Bronchial epithelial cell (primary cell): ENCODE data around the gene PHACTR3. TPM values are rescaled to one million over a fixed set of nuclear protein-coding genes. Genes with fewer than 3 reads are reported as not detected.
"Not testable (repeated sequence)": the region's sequence is repeated elsewhere in the genome, so short reads cannot be mapped to it uniquely, and the experiment has no call there.

Experiments
- DNase-seq: peaks from one replicate; pipeline ENCODE4 v3.0.0-alpha.2; 2010; ENCODE audit warnings: low read depth
- FAIRE-seq: peaks from 2 replicates; lab custom pipeline; 2011; peaks lifted over from hg19 to GRCh38; lab: Jason Lieb, UNC
- H3K27me3 ChIP-seq: 2 replicates; pipeline ENCODE4 v1.5.1; 2011; ENCODE audit warnings: low read length; ENCODE audit not compliant: control insufficient read depth, insufficient read depth
- H3K36me3 ChIP-seq: 2 replicates; pipeline ENCODE4 v1.5.1; 2011; ENCODE audit warnings: low read length; ENCODE audit not compliant: control insufficient read depth, insufficient read depth
- H3K4me3 ChIP-seq: 2 replicates; pipeline ENCODE4 v1.5.1; 2011; ENCODE audit warnings: mild to moderate bottlenecking, low read depth, low read length, control low read depth
- CTCF ChIP-seq: IDR thresholded peaks from 2 replicates; pipeline ENCODE4 v1.5.1; 2011; ENCODE audit warnings: mild to moderate bottlenecking, moderate library complexity, low read length, control low read depth, inconsistent platforms; ENCODE audit not compliant: insufficient read depth, severe bottlenecking
- total RNA-seq: library from RNA; depleted of rRNA; stranded (reverse); fragments of >200 nt; gene quantifications from 2 replicates; pipeline ENCODE4 v1.2.1, GENCODE V29; 2014

PHACTR3 gene
- total RNA-seq = 15.0 and 32.0 TPM in 2 replicates

DNA sequence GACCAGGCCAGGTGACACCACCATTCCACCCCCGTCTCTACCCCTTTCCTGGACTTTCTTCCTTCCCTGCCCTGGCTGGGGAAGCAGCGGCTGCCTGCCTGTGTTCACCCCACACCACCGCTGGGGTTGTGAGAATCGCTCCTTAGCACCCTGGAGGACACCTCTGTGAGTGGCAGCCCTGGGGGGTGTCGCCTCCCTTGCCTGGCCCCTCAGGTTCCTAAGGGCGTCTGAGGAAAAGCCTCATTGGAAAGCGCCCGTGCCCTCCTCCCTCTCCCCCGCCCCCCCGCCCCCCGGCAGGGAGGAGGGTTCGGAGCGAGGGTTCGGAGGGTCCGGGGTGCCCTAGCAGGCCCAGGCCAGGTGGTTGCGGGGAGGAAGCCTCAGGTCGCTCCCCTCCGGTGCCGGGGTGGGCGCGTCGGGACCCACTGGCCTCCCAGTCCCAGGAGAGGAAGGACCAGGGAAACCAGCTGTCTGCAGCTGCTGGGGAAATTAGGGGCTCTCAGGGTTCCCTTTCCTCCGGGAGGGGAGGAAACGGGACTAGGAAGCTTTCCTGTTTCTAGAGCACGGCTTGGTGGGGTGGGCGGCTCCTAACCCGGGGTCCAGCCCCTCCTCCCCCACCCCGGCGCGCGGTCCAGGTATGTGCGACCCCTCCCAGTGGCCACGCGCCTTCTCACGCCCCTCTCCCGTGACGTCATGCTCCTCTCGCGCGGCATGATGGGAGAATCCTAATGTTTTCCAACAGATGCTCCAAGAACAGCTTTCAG, at the start of gene PHACTR3:
Gene PHACTR3, plus strand, starts transcription at position 760 of the 761 bp plus-strand sequence. CDS start 475 bp downstream, outside the sequence.
- H3K4me3 ChIP-seq = no peak within 1 kb of the TSS
- DNase-seq = no peak
- no peak for TF ChIP-seq CTCF
- no peak for FAIRE-seq
- peaks cover 9% of the 10 kb centered on the region for H3K27me3 ChIP-seq
- no peaks in the 10 kb centered on the region for H3K36me3 ChIP-seq

DNA sequence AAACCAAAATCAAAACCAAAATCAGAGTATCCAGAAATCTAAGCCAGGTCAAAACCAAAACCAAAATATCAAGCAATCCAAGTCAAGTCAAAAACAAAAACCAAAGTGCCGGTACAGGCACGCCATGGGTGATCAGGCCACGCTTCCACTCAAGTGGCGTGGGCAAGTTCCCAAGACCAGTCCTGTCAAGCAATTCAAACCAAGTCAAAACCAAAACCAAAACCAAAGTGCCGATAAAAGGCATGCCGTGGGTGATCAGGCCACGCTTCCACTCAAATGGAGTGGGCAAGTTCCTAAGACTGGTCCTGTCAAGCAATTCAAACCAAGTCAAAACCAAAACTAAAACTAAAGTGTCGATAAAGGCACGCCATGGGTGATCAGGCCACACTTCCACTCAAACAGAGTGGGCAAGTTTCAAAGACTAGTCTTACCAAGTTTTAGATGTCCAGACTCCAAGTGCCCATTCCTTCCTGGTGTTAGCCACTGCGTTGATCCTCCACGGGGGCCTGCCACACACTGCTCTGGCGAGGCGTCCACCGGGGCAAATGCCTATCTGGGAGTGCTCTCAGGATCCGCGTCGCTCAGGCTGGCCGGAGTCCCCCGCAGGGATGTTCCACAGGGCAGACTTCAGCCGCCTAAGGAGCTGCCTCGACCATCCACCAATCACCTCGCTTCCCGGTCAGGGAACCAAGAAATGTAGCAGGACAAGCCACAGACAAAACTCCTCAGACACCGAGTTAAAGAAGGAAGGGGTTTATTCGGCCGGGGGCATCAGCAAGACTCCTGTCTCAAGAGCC, 46.4 kb upstream of the PHACTR3 start:
- not testable (repeated sequence) for DNase-seq, FAIRE-seq, H3K4me3 ChIP-seq, H3K27me3 ChIP-seq, H3K36me3 ChIP-seq

DNA sequence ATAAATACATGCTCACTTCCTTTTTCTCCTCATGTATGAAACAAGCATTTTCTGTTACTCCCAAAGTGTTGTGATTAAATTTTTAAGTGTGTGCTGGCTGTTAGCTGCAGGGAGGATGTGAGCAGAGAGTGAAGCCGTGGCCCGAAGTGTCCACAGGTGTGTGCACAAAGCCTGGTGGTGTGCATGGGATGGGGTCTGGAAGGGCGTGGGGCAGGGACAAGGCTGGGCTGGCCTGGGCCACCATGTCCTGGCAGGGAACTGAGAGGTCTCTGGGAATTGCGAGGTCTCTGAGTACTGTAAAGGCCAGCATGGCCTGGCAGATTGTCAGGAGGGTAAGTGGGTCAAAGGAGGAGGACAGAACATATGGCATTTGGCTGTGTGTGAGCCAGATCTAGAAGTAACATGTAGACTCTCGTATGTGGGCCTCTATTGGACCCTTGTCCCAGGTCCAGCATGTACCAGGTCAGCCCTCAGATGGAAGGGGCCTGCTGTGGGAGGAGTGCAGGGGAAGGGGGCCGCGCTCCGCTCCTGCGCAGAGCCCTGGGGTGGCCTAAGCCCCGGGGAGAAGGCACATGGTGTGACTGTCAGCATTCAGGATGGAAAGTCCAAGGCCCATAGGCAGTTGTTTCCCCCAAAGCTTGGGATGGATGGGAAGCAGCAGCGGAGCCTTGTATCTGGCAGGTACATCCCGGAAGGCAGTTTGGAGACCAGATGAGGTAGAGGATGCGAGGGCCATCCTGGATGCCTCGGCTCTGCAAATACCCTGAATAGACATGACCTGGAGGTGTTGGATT, 45.1 kb upstream of the PHACTR3 start:
- H3K27me3 ChIP-seq = no peaks in the 10 kb centered on the region
- TF ChIP-seq CTCF = no peak
- DNase-seq (no peak), FAIRE-seq (no peak)
- H3K4me3 ChIP-seq = no peak overlapping the region
- H3K36me3 ChIP-seq = no peaks in the 10 kb centered on the region

- H3K36me3 ChIP-seq = no peaks in the 10 kb centered on the region
- H3K4me3 ChIP-seq = no peak overlapping the region
- DNase-seq (no peak), FAIRE-seq (no peak)
- H3K27me3 ChIP-seq = no peaks in the 10 kb centered on the region
- no peak for TF ChIP-seq CTCF
Measured at GRCh38 chr20:59559863-59560262, 44.5 kb upstream of the PHACTR3 start.

- FAIRE-seq = no peak
- Histone ChIP-seq H3K36me3 (no peaks in the 10 kb centered on the region), H3K4me3 (no peak overlapping the region), H3K27me3 (no peaks in the 10 kb centered on the region)
- no peak for TF ChIP-seq CTCF
- no peak for DNase-seq
Measured at GRCh38 chr20:59560588-59561227, 43.6 kb upstream of the PHACTR3 start.
